DOHH2 (cell line): ENCODE data around the gene VSTM2B.

Experiments
- CTCF ChIP-seq: fragments of 200-600 bp; sonication (generic); IDR thresholded peaks from one replicate; pipeline ENCODE4 v1.5.1; 2014; ENCODE audit warnings: antibody characterized with exemption, mild to moderate bottlenecking, low read depth, low read length; ENCODE audit not compliant: poor library complexity, severe bottlenecking
- EZH2phosphoT487 ChIP-seq: fragments of 200-600 bp; sonication (generic); IDR thresholded peaks from 2 replicates; pipeline ENCODE4 v1.6.1; 2017; ENCODE audit warnings: borderline replicate concordance, mild to moderate bottlenecking, antibody characterized with exemption, low read length, moderate library complexity, mixed read lengths

GRCh38 chr19:29502581-29502850 is 23.3 kb upstream of the VSTM2B start:
- TF ChIP-seq CTCF (no peak), EZH2phosphoT487 (no peak)
